ENCODE data around the gene TEX35. TPM values are rescaled to one million over a fixed set of nuclear protein-coding genes. Genes with fewer than 3 reads are reported as not detected.

TEX35 gene
- total RNA-seq, 1 donor from 2014 or later, result not detected

- TF ChIP-seq, protein P1, sequence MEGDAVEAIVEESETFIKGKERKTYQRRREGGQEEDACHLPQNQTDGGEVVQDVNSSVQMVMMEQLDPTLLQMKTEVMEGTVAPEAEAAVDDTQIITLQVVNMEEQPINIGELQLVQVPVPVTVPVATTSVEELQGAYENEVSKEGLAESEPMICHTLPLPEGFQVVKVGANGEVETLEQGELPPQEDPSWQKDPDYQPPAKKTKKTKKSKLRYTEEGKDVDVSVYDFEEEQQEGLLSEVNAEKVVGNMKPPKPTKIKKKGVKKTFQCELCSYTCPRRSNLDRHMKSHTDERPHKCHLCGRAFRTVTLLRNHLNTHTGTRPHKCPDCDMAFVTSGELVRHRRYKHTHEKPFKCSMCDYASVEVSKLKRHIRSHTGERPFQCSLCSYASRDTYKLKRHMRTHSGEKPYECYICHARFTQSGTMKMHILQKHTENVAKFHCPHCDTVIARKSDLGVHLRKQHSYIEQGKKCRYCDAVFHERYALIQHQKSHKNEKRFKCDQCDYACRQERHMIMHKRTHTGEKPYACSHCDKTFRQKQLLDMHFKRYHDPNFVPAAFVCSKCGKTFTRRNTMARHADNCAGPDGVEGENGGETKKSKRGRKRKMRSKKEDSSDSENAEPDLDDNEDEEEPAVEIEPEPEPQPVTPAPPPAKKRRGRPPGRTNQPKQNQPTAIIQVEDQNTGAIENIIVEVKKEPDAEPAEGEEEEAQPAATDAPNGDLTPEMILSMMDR (IDR thresholded peaks at IDR 0.05; ENCODE audit: unreplicated experiment), result no peak
- H3K27ac Mint-ChIP-seq, result no peak overlapping the region
- peaks cover 6% of the 10 kb centered on the region for H3K36me3 Mint-ChIP-seq (ENCODE audit: insufficient read depth)
- H3K4me1 Mint-ChIP-seq (ENCODE audit: low read depth), result no peaks in the 10 kb centered on the region
- H3K9me3 Mint-ChIP-seq (ENCODE audit: low read depth), result no peaks in the 10 kb centered on the region
- H3K27me3 Mint-ChIP-seq, result no peaks in the 10 kb centered on the region
- no peak for DNase-seq (ENCODE audit: low spot score, unreplicated experiment)
- H3K4me3 Mint-ChIP-seq (ENCODE audit: low read depth), result no peak overlapping the region
Measured at GRCh38 chr1:178484698-178485225, 28.1 kb upstream of the TEX35 start.

DNA sequence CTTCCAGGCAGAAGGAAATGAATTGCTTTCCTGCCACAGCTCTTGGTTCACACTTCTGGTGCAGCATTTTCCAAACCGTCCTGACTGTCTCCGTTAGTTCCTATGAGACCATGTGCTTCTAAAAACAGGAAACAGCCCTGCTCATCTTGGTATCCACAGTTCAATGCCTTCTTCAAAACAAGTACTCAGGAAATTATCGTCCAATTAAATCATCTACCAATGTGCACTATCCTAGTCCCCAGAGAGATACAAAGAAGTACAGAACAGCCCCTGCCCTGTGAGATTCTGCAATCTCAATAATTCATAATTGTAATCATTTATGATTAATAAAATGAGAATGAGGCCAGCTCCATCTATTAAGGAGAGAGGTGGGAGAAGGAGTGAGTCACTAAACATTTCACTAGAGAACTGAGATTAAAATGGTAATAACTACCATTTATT, 27.3 kb upstream of the TEX35 start:
- H3K4me1 Mint-ChIP-seq (ENCODE audit: low read depth), result no peaks in the 10 kb centered on the region
- TF ChIP-seq, protein P1 (IDR thresholded peaks at IDR 0.05; ENCODE audit: unreplicated experiment), result no peak
- no peak overlapping the region for H3K4me3 Mint-ChIP-seq (ENCODE audit: low read depth)
- H3K36me3 Mint-ChIP-seq (ENCODE audit: insufficient read depth), result peaks cover 3% of the 10 kb centered on the region
- H3K27ac Mint-ChIP-seq, result no peak overlapping the region
- H3K9me3 Mint-ChIP-seq (ENCODE audit: low read depth), result no peaks in the 10 kb centered on the region
- H3K27me3 Mint-ChIP-seq, result no peaks in the 10 kb centered on the region
- no peak for DNase-seq (ENCODE audit: low spot score, unreplicated experiment)

DNA sequence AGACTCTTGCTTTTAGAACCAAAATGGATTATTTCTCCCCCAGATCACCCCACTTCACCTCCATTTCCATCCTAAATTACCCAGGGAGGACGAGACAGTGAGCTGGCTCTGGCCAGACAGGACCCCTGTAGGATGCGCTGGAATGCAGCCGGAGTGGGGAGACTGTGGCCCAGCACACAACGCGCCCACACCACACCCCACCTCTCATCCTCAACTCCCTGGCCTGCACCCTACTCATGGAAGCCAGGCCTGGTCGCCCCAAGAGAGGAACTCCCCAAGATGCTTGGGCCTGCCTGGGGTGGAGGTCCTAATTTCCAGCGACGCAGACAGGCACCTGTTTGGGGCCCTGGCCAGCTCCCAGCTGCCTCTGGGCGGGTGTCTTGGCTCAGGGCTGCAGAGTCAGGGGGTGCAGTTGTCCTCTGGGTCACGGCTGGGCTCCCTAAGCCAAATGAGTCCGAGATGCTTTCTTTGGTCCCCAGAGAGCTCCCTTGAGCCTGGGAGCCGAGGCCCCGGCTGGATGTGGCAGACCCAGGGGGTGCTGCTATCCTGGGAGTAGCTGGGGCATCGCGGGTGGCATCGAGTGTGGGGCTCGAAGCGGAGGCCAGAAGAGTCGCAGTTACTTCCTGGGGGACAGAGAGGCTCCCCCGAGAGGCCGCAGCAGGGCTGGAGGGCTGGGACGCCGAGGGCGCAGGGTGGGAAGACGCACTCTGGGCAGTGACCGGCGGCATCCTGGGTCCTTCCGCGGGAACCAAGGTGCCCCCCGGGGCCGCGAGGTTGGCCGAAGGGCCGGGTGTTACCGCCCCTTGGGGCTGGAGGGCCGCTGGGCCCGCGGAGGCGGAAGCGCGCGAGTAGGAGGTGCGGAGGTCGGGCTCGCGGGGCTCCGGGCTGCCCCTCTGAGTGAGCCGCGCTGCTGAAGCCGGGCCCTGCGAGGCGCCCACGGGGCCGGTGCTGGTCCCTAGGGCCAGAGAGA, 26.5 kb upstream of the TEX35 start:
- DNase-seq (ENCODE audit: low spot score, unreplicated experiment), result no peak
- no peaks in the 10 kb centered on the region for H3K4me1 Mint-ChIP-seq (ENCODE audit: low read depth)
- H3K36me3 Mint-ChIP-seq (ENCODE audit: insufficient read depth), result no peaks in the 10 kb centered on the region
- no peaks in the 10 kb centered on the region for H3K9me3 Mint-ChIP-seq (ENCODE audit: low read depth)
- no peak overlapping the region for H3K4me3 Mint-ChIP-seq (ENCODE audit: low read depth)
- H3K27me3 Mint-ChIP-seq, result peaks cover under 1% of the 10 kb centered on the region
- no peak overlapping the region for H3K27ac Mint-ChIP-seq
- TF ChIP-seq, protein P1 (IDR thresholded peaks at IDR 0.05; ENCODE audit: unreplicated experiment), result no peak

- DNase-seq (ENCODE audit: low spot score, unreplicated experiment), result no peak
- Mint-ChIP-seq H3K27ac (no peak overlapping the region), H3K36me3 (ENCODE audit: insufficient read depth) (no peaks in the 10 kb centered on the region), H3K27me3 (peaks cover 2% of the 10 kb centered on the region), H3K4me3 (ENCODE audit: low read depth) (no peak overlapping the region), H3K9me3 (ENCODE audit: low read depth) (no peaks in the 10 kb centered on the region), H3K4me1 (ENCODE audit: low read depth) (no peaks in the 10 kb centered on the region)
- TF ChIP-seq, protein P1 (IDR thresholded peaks at IDR 0.05; ENCODE audit: unreplicated experiment), result no peak
Measured at GRCh38 chr1:178487070-178487615, 25.8 kb upstream of the TEX35 start.

GRCh38 chr1:178488393-178488792, 24.5 kb upstream of the TEX35 start:
- Mint-ChIP-seq H3K4me3 (ENCODE audit: low read depth) (no peak overlapping the region), H3K9me3 (ENCODE audit: low read depth) (no peaks in the 10 kb centered on the region), H3K27ac (no peak overlapping the region), H3K4me1 (ENCODE audit: low read depth) (no peaks in the 10 kb centered on the region), H3K27me3 (peaks cover 2% of the 10 kb centered on the region), H3K36me3 (ENCODE audit: insufficient read depth) (no peaks in the 10 kb centered on the region)
- no peak for DNase-seq (ENCODE audit: low spot score, unreplicated experiment)
- TF ChIP-seq, protein P1 (IDR thresholded peaks at IDR 0.05; ENCODE audit: unreplicated experiment), result no peak

Data from progenitor cell of endocrine pancreas (in vitro differentiated cells).